GM23248 (cell line): ENCODE data around the gene TRAF3IP1.

Experiments
- EZH2 ChIP-seq: fragments of 200-600 bp; sonication (generic); IDR thresholded peaks from 2 replicates; pipeline ENCODE4 v1.6.1; 2018; ENCODE audit warnings: antibody characterized with exemption, mild to moderate bottlenecking; ENCODE audit not compliant: insufficient read depth, poor library complexity, severe bottlenecking
- EZH2phosphoT487 ChIP-seq: fragments of 200-600 bp; sonication (generic); IDR thresholded peaks from 2 replicates; pipeline ENCODE4 v1.6.1; 2018; ENCODE audit warnings: antibody characterized with exemption, moderate library complexity, mild to moderate bottlenecking, low read depth; ENCODE audit not compliant: insufficient read depth

DNA sequence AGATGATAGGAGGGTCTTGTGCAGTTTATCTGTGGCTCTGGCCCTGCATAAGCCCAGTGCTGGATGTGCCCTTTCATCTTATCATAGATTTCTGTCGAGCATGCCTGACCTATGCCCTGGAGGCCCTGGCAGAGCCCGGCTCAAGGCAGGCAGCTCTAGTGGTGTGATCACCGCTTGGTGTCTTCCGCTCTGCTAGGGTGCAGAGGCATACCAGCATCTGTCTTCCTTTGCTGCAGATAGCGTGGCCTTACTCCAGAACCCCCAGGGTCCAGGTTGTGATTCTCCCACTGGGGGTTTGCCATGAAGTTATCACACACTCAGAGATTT lies 13.7 kb upstream of the TRAF3IP1 start:
- TF ChIP-seq EZH2 (no peak), EZH2phosphoT487 (no peak)
